ENCODE measurements around the gene MS4A6A.
"Not testable (repeated sequence)": the region's sequence is repeated elsewhere in the genome, so short reads cannot be mapped to it uniquely, and the experiment has no call there.

The MS4A6A gene

DNA sequence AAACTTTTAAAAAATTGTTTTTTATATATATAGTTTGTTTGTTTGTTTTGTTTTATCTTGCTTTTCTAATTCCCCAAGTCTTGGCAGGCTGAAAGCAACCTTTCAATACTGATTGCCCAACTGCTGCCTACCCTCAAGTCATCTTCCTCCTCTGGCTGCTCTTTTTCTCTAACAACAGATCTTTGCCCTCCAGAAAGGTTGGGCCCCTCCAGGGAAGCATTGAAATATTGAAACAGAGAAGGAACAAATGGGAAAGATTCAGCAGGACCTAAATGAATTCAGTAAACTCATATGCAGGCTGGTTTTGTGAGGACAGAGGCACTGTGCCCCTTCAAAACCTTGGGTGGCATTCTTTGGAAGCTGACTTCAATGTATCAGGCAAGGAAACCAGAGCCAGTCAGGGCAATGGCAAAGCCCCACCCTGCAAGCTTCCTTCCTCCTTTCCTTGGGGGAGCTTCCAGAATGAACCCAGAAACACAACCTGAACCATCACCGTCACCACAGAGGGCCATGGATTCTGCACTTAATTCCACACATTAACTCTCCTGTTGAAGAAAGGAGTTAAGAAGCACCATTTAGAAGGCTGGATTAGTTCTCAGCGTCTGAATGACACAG is 815 bp upstream of the MS4A6A start:
- no peak for DNase-seq

DNA sequence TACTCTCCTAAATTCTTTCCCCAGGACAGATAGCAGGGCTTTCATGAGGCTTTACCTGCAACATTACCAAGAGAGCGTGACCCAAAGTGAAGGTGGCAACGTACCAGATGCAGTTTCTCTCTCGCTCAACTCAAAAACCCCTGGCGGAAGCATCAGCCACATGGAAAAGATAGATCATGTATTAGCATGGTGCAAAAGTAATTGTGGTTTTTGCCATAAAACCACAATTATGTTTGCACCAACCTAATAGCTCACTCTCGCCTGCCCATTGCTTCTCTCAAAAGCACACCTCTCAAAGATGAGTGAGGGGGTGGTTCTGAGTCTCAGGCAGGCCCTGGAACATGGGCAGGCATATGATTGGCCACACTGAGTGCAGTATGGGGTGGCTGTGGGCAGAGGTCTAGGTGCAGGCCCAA is 7.0 kb downstream of the MS4A6A start:
- no peak for DNase-seq

DNA sequence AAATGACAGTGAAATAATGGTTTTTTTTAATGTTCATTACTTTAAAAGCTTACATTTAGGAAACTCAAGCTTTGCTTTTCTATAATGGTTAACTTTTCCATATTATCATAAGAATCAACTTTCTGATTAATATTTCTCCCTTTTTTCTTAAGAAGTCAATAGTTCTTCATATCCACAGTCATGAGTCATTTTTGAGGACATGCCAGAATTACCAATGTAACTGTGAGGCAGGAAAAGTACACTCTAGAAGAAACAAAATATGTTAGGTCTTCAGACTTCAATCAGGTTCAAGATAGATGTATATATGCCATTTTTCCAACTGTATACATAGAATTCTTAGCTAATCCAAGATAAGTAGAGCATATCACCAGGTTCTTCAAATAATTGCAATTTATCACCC is 10.9 kb downstream of the MS4A6A start:
- no peak for DNase-seq

- no peak for DNase-seq
These were observed 12.3 kb downstream of the MS4A6A start for GRCh38 chr11:60170566-60170965.

GRCh38 chr11:60169264-60169915 is 13.5 kb downstream of the MS4A6A start:
- peak in 1 of 2 experiments; percentile 45 for DNase-seq

- DNase-seq, result no peak
These were observed 14.6 kb downstream of the MS4A6A start for GRCh38 chr11:60168306-60168705.

DNA sequence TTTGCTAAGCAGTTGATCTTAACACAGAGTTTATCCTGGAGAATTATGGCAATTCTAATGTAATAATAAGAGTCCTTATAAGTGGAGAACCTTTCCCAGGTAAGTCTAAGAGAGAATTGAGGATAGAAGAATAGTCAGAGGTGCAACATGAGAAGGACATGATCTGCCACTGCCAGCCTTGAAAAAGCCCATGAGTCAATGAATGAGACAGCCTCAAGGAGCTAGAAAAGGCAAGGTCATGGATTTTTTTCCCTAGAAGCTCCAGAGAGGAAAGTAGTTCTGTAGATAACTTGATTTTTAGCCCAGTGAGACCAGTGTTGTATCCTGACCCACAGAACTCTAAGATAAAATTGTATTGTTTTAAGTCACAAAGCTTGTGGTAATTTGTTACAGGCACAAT is 16.9 kb downstream of the MS4A6A start:
- DNase-seq, result no peak

DNA sequence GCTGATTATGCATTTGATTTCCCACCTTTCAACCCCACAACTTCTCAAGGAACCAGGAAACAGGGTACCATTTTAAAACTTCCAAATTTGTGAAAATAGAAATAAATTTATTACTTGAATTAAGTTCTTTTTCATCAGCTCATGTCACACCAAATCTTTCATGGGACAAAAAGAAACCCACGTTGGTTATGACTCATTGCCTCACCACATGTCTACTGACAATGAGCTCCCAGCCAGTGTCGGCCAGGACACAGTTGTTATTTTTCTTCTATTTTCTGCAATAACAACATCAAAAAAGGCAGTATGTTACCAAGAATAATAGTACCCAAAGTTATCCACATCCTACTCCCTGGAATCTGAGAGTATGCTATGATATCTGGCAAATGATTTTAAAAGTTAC is 17.3 kb downstream of the MS4A6A start:
- no peak for DNase-seq

DNA sequence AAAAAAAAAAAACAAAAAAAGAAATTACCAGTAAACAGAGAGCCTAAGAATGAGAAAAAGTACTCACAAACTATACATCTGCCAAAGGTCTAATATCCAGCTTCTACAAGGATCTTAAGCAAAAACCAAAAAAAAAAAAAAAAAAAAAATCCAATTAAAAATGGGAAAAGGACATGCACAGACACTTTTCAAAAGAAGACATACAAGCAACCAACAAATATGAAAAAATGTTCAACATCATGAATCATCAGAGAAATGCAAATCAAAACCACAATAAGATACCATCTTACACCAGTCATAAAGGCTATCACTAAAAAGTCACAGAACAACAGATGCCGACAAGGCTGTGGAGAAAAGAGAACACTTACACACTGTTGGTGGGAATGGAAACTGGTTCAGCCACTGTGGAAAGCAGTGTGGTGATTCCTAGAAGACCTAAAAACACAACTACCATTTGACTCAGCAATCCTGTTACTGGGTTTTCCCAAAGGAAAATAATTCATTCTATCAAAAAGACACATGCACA is 18.3 kb downstream of the MS4A6A start:
- no peak for DNase-seq

- no peak for DNase-seq
These were observed 21.1 kb downstream of the MS4A6A start for GRCh38 chr11:60161766-60162165.

DNA sequence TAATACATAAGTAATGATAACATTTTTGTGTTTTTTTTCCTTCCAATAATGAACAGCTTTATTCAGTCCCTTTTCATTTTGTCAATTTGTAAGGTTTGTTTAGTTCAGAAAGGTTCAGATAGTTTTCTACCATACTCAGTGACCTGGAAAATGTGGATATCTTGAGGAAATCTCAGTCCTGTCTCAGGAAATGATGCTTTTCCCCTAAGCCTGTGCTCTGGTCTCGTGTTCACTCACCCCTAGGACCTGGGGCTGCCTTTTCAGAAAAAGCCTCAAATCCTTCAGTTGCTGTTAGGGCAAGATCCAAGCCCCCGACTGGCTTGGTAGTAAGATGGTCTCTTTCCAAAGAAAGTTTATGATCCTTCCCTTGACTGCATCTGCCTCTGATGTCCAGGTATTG is 21.8 kb downstream of the MS4A6A start:
- DNase-seq, result no peak

DNA sequence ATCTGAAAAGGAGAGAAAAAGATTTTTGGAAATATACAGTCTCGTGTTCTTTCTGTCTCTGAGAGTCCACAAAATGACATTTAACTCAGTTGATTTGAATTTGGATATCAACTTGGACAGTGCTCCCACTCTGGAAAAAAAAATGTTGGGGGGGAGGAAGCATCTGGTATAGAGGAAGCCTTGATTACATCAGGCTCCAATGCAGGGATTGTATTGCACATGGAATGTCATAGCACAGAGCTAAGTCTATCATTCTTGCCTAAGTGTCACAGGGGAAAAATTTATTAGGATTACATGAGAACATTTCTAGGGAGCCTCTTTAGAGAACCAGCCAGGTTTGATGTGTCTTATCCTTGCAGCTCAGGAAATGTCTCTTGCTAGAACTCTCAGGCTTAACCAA is 23.0 kb downstream of the MS4A6A start:
- DNase-seq, result no peak

- no peak for DNase-seq
These were observed 23.6 kb downstream of the MS4A6A start for GRCh38 chr11:60159284-60159683.

- no peak for DNase-seq
These were observed 24.2 kb downstream of the MS4A6A start for GRCh38 chr11:60158636-60159035.

DNA sequence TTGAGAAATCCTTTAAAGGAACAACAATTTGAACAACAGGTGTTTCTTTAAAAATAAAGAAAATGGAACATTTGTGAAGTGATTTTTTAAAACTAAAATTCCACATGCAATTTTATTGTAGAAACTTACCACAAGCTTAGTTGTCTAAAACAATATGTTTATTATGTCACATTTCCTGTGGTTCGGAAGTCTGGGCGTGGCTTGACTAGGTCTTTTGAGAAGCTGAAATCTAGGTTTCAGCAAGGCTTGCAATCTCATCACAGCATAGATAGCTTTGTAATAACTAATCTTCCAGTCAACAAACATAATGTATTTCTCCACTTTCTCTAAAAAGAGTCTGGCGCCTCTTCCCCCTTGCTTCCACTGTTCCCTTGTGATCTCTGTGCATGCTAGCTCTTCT is 27.0 kb downstream of the MS4A6A start:
- DNase-seq, result no peak

- not testable (repeated sequence) for DNase-seq
These were observed 30.2 kb downstream of the MS4A6A start for GRCh38 chr11:60152727-60153126.

DNA sequence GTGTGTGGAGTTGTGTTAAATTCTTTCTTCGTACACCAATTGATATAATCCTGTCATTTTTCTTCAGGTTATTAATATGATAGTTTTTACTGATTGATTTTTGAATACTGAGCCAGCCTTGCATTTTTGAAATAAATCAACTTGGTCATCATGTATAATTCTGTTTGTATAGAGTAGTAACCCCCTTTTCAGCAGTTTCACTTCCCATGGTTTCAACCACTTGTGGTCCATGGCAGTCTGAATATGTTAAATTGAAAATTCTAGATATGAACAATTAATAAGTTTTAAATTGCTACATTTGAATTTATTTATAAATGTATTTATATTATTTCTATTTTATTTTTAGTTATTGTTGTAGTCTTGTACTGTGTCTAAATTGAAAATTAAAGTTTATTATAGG is 32.6 kb downstream of the MS4A6A start:
- DNase-seq, result no peak

DNA sequence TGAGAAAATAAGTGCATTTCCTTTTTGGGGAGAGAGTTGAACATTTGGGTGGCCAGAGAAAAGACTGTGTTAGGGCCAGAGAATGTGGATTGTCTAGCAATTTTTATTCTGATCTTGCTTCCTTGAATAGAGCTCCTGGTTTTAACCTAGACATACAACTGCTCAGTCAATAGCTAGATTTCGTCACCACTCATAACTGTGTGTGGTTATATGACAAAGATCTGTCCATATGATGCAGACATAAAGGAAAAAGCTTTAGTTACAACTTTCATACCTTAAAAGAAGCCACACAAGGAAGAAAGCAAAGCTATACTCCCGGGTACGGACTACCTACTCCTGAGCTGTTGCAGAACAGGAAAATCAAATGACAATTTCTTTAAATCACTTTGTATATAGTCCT is 37.2 kb downstream of the MS4A6A start:
- no peak for DNase-seq

- DNase-seq, result no peak
These were observed 39.1 kb downstream of the MS4A6A start for GRCh38 chr11:60143768-60144167.

- DNase-seq, result no peak
These were observed 49.0 kb downstream of the MS4A6A start for GRCh38 chr11:60133917-60134316.

GRCh38 chr11:60131912-60132311 is 51.0 kb downstream of the MS4A6A start:
- no peak for DNase-seq

DNA sequence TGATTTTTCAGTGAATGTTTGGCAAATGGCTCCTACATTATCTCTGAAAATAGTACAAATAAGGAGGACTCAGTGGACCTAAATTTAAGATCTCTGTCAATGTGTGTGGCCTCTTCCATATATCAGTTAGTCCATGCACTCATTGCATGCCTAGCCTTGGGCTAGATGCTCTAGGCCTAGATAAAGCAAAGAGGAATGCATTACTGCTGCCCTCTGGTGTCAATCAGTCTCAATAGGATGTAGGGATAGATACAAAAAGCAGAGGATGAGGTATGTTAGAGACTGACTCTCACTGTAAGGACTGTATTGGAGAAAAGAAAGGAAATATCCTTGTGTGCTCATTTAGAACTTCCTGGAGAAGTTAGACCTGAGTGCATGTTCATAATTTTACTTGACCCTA is 52.4 kb downstream of the MS4A6A start:
- peak; percentile 0 to 1 for DNase-seq

GRCh38 chr11:60129853-60130252 is 53.0 kb downstream of the MS4A6A start:
- no peak for DNase-seq

DNA sequence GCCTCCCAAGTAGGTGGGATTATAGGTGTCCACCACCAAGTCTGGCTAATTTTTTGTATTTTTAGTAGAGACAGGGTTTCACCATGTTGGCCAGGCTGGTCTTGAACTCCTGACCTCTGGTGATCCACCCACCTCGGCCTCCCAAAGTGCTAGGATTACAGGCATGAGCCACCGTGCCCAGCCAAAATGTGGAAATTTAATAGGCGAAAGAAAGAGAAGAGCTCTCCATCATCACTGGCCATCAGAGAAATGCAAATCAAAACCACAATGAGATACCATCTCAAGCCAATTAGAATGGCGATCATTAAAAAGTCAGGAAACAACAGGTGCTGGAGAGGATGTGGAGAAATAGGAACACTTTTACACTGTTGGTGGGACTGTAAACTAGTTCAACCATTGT is 54.0 kb downstream of the MS4A6A start:
- DNase-seq, result not testable (repeated sequence)

- no peak for DNase-seq
These were observed 54.5 kb downstream of the MS4A6A start for GRCh38 chr11:60128376-60128775.
